ELF-1 (cell line): ENCODE measurements around the gene CYP24A1.

Experiments used
- DNase-seq: peaks from one replicate; pipeline ENCODE4 v3.0.0-alpha.2; 2016; ENCODE audit warnings: low read depth, low spot score

The CYP24A1 gene

DNA sequence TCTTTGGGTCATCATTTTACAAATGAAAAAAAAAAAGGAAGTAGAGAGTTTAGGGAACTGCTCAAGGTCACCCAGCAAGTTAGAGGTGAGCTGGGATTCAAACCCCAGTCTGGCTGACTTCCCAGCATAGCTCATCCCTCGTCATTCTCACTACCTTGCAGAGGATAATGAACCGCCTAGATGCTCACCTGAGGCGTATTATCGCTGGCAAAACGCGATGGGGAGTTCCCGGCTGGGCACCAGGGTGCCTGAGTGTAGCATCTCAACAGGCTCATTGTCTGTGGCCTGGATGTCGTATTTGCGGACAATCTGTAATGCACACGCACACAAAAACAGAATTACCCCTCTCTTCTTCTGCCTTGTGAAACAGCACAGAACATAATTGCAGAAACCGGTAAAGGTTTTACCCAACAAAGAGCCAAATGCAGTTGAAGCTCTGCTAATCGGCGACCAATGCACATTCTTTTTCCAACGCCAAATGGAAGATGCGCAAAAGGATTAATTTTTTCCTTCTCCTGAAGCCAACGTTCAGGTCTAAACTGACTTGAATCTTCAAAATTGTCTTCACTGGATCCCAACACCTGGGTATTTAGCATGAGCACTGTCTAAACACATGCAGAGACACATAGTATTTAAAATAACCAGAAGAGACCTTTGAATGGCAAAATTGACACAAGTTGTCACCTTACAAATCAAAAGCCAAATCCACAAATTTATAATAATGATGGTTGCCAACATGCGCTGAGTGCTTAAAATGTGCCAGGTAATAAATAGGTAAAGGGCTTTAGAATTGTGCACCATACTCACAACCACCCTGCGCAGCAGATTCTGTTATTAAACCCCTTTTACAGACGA lies 16.6 kb downstream of the CYP24A1 start:
- no peak for DNase-seq

DNA sequence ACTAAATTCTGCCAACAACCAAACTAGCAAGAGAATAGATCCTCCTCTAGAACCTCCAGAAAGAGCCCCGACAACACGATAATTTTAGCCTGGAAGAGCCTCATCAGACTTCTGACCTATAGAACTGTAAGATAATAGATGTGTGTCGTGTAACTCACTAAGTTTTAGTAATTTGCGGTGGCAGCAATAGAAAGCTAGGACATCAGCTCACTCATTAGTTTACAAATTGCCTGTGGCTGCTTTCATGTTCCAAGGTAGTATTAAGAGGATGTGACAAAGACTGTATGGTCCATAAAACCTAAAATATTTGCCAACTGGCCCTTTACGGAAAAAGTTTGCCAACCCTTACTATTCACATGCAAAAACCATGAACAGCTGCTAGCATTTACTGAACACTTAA lies 17.3 kb downstream of the CYP24A1 start:
- no peak for DNase-seq

DNA sequence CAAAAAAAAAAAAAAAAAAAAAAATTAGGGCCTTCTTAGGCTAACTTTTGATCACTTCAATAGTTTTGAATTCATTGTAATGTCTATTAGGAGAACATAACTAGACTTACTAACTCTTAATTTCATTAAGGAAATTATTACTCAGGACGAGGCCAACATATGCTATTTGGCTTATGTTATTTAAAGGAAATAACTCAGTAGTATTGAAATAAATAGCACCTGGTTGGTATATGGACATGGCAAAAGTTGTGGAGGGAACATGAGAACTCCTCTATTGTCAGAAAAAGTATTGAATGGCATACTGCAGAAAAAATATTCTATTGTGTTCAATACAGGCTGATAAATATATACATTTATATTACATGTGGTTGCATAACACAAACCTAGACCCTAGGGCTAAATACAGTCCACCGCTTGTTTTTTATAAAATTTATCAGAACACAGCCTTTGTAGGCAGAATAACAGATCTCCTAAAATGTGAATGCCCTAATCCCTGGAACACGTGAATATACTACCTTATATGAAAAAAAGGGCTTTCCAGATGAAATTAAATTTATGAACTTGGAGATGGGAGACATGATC lies 18.0 kb downstream of the CYP24A1 start:
- no peak for DNase-seq

DNA sequence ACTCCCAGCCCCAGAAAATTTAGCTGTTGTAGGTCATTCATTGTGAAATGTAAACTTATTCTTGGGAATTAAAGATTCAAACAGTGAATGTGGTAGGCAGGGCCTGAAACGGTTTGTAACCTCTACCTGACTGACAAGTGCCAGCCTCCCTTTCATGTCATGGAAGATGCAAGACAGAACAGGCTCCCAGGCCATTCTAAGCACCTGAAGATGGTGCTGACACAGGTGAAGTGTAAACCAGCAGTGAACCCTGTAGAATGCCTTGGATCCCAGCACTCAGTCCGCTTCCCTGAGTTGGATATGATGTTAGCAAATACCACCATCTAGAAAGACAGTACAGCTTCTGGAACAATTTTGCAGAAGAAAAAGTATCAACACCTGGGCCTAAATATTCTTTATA lies 19.3 kb downstream of the CYP24A1 start:
- no peak for DNase-seq

DNA sequence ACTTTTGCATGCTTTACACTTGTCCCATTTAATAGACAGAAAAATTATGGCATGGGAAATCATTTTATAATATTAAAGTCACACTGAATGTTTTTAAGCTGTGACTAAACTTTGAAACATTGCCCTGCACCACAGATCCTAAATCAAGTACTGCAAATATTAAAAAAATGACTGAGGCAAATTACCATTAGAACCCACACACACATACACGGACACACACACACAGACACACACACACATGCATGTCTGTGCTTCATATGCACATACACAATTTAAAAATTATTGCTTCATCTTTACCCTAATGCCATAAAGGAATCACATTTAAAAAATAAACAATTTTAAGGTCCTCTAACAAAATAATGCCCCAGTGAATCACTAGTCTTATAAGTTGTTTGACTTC lies 19.9 kb downstream of the CYP24A1 start:
- no peak for DNase-seq

DNA sequence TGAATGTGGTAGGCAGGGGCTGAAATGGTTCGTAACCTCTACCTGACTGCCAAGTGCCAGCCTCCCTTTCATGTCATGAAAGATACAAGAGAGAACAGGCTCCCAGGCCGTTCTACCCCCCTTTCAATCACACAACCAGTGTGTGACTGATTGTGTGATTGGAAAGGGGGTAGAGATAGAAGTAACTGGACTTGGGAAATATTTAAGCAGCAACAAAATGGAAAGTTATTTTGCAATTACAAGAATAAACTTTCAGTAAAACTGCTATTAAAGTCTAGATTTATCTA lies 20.8 kb downstream of the CYP24A1 start:
- no peak for DNase-seq

DNA sequence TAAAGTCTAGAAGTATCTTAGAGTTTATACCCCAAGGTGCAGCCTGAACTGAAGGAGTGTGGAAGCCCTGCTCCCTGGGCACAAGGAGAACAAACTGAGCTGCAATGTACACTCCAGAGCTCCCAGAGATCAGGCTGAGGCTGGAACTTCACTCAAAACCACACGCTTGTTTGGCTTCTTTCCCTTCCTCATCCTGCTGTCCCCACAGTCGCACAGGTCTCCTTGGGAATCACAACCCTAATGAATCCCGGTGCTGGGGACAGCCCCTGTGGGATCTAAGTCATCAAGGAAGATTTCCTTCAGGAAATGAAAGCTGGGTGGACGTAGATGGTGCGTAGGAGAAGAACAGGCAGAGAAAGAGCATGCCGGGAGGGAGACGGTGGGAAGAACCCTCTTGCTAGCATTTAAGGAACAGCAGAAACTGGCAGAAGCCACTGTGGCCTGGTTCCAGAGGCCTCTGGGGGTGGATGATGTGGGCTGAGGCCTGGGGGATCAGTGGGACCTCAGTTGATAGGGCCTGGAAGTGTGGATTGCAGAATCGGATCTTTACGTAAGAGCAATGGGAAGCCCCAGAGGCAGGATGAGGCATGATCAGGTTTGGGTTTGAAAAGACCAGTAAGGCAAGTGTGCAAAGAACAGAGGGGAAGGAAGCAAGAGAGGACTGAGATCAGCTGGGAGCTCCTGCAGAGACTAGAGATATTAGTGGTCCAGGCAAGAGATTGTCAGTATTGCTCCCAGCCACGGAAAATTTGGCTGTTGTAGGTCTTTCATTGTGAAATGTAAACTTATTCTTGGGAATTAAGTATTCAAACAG lies 21.4 kb downstream of the CYP24A1 start:
- DNase-seq: peak; percentile 8

DNA sequence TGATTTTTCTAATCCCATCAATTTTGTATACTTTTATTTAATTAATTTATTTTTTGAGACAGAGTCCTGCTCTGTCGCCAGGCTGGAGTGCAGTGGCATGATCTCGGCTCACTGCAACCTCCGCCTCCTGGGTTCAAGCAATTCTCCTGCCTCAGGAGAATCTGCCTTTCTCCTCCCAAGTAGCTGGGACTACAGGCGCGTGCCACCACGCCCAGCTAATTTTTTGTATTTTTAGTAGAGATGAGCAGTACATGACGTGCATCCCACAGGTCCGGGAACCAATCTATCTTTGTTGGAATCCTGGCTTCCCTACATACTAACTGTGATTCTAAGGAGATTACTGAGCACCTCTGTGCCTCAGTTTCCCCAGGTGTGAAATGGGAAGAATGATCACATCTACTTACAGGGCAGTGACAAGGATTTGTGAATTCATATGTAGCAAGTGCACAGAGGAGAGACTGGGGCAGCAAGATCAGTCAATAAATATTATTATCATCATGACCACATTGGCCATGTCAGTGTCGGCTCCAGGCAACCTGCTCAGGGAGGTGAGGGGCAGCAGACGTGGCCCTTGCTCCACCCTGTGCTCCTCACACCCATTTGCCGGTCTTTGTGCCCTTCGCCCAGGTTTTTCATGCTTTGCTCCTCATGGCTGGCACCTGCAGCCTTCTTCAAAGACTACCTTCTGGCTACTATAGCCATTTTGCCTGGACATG lies 22.1 kb downstream of the CYP24A1 start:
- DNase-seq: no peak

DNA sequence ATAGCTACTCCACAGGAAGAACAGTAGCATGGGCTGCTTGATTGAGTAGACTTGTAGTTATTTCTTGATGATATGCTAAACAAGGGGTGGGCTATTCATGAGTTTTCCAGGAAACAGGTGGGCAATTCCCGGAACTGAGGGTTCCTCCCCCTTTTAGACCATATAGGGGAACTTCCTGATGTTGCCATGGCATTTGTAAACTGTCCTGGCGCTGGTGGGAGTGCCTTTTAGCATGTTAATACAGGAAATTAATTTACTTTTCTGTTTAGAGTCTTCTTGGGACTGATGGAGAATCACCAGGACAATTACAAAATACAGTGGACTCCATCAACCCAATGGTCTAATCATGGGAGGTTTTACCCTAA lies 22.7 kb downstream of the CYP24A1 start:
- no peak for DNase-seq

DNA sequence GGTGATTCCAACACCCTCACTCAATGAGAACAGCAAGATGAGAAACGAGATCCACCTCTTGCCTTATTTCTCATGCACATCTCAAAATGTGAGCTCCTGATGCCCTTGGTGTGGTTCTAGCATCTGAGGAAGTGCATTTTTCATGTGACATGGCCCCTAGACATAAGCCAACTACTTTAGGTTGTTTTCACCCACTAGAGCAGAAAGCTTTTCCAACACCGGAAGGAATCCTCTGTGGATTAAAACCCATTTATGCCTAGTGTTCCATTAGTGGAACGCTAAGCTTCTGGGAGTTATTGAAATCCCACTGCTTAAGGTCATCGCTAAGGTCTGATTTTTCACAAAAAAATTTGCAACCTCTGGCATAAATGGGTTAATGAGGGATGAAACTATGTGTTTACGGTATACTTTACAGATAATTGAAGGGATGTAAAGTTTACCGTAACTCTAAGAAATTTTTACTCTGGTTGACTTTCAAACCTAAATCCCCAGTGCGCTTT lies 24.0 kb downstream of the CYP24A1 start:
- no peak for DNase-seq

DNA sequence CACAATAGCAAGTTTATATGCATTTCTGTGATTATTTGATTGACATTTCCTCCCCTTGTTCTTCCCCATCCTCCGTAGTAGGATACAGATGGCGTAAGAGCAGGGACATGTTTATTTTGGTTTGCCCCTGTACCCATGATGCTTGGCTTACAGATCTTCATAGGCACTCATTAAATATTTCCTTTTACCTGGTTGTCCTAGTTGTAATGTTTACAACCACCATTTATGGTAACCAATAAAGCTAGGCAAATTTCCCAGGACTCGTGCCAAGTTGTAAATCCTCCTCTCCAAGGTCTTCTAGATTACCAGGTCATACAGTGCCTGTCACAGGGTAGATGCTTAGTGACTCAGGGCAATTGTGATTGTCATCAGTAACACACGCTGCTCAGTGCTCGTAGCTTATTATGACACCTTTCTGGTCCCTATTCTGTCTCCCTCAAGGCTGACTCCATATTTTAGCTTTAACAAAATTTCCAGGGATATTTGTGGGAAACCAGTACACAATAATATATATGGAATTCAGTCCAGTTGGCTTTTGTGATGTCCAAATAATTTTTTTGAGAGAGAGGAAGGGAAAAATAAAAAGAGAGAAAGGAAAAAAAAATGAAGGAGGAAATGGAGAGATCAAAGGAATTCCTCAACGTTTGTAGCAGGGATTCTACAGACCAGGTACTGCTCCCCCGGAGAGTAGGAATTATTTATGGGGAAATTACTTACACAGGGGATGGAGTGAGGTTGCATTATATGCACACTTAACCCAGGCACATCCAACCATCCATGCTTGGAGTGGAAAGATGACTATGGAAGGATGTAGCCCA lies 24.6 kb downstream of the CYP24A1 start:
- no peak for DNase-seq

DNA sequence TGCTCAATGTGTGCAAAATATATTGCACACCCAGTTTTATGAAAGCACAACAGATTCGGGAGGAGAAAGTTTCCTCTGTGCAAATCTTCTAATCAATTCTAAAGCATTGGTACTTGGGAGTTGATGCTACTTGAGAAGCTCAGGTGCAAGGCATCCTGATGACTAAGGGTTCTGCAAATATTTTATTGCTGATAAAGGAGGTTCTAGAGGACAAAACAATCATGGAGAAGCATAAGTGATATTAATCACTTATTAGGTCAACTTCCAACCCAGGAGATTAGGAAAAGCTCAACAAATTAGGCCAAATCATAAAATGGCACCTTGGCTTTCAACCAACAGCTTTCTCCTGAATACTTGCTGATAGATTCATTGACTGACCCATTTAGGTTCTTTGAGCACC lies 27.1 kb downstream of the CYP24A1 start:
- no peak for DNase-seq

DNA sequence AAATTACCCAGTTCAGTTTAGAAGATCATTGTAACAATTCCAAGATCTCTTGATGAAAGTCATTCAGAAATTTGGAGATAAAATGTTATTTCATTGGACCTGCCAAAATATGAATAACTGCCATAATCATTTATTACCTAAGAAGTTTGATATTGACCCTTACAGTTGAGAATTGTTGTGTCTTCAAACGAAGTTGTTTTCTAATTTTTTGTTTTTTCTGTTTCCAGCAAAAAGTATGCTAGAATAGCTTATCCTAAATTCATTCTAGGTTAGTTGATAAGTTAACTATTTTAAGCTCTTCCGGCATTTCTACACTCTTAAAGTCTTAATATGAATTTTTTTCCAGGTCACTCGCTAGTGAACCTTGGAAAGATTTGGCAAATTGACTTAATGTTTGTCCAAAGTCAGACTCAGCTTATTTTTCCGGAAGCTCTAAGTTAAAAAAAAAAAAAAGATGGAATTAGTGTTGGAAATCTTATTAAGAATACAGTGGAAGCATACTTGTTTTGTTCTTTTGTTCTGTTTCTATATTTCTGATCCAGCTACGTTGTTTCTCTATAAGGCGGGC lies 28.9 kb downstream of the CYP24A1 start:
- no peak for DNase-seq

DNA sequence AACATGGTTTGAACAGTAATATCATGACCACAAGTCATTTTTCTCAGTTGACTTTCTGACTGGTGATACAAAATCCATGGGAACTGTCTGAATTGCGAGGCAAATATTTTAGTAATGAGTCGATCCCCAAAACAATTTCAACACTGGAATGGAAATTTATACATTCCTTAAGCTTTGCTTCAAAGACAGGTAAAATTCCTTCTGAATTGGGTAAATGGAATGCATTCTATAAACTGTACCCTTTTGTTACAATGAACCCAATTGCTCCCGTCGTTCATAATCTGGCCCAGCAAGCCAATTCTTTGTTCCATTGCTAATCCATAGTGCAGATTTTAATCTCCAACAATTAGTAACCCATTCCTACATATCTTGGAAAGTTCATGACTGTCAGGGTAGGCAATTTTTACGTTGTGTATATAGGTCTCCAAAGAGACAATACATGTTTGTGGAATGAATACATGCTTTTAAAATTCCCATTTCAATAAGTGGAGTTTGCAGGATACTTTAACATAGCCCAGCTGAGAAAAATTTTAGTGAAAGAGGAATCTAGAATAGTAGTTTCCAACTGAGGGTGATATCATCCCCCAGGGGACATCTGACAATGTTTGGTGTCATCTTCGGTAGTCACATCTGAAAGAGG lies 32.7 kb downstream of the CYP24A1 start:
- DNase-seq: no peak

DNA sequence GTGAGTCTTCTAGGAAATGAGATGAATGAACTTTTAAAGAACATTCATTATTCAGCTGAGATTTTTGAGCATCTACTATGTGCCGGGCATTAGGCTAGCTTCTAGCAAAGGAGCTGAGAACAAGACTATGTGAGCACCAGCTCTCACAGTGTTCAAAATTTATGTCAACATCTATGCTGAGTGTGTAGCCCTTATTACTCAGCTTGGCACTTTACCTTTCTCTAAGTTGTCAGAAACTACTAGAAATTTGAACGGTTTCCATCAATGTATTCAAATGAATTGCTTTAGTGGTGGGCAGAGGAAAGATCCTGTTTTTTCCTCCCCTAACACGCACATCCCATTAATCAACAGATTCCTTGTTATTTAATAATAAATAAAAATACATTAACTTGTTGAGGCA lies 33.3 kb downstream of the CYP24A1 start:
- DNase-seq: no peak

DNA sequence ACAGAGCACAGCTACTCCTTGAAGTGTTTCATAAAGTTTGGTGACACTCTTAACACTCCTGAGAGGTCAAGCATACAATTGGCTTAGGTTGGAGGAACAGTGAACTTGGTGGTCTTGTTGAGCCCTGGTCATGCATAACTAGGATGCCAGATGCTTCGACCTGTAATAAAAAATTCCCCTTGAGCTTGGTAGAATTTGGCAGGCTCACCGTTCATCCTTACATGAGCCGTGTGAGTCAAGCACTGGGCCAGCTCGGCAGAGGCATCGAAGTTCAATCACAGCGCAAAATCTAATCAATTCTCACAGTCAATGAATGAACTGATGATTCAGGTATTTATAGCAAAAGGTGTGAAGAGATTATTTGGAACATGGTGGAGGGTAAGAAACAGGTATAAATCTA lies 33.7 kb downstream of the CYP24A1 start:
- DNase-seq: no peak

DNA sequence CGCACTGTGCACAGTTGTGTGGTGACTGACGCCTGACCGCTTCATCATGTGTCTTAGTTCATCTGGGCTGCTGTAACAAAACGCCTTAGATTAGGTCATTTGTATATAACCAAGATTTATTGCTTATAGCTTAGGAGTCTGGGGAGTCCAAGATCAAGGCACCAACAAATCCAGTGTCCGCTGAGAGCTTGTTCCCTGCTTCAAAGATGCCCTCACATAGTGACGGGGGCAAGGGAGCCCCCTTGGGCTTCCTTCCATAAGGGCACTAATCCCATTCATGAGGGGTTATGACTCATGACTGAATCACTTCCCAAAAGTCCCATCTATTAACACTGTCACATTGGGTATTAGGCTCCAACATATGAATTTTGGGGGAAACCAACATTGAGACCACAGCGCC lies 34.6 kb downstream of the CYP24A1 start:
- no peak for DNase-seq

DNA sequence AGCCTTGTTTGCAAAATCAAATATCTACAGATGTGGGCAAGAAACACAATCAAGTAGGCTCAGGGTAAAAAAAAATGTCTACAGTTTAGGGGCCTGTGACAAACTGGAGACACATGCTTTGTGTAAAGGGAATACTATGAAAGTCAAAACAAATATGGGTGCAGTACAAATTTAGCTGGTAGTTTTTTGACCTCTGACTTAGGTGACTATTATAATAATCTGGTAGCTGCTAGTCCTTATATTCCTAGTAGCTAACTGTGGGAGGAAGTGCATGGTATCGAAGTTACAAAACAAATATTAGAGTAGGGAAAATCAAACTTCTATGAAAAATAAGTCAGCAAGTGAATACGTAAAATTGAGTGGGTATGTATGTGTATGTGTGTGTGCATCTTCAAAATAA lies 35.4 kb downstream of the CYP24A1 start:
- DNase-seq: no peak

DNA sequence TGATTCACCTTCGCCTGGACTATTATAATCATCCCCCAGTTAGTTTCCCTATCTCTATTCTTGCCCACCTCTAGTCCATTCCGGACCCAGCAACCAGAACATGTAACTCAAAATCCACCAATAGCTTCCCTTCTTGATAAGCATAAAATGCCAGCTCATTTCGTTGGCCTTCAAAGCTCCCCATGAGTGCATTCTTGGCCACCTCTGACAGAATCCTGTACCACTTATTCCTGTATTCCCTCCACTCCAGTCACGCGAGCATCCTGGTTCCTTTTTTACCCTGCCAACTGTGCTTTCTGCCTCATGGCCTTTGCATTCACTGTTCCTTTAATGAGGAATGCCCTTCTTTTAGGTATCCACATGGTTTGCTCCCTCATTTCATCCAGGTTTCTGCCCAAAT lies 36.7 kb downstream of the CYP24A1 start:
- DNase-seq: no peak

DNA sequence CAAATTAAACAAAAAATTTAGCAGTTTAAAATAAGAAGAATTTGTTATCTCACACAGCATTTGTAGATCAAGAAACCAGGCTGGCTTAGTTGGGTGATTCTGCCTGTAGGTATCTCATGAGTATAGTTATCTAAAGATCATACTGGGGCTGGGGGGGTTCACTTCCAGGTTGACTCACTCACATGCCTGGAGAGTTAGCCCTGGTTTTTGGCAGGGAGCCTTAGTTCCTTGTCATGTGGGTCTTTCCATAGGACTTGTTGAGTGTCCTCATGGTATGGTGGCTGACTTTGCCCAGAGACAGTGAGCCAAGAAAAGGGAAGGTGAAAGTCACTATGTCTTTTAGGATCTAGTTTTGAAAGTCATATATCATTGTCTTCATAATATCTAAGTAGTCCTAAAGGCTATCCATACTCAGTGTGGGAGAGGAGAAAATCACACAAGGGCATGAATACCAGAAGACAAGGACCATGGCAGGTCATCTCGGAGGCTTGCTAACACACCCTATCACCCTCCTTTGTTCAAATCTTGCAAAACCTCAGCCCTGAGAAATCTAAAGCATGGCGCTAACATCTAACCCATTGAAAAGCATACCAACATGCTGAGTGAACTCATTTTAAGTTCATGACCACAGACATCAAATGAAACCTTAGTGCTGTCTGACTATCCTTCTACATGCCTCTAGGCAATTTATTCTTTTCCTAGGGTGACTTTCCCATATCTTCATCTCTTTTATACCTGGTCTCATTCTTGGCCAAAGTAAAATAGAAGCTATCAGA lies 39.2 kb downstream of the CYP24A1 start:
- DNase-seq: no peak
